Epithelial cell of prostate (primary cell): ENCODE data around the gene HES3.

Experiments
- DNase-seq: peaks from one replicate; pipeline ENCODE4 v3.0.0-alpha.2; 2011; ENCODE audit warnings: low read depth, low spot score
- H3K27ac ChIP-seq: fragments of 450-650 bp; 2 replicates; pipeline ENCODE4 v1.5.1; 2017; ENCODE audit warnings: mild to moderate bottlenecking

The HES3 gene

DNA sequence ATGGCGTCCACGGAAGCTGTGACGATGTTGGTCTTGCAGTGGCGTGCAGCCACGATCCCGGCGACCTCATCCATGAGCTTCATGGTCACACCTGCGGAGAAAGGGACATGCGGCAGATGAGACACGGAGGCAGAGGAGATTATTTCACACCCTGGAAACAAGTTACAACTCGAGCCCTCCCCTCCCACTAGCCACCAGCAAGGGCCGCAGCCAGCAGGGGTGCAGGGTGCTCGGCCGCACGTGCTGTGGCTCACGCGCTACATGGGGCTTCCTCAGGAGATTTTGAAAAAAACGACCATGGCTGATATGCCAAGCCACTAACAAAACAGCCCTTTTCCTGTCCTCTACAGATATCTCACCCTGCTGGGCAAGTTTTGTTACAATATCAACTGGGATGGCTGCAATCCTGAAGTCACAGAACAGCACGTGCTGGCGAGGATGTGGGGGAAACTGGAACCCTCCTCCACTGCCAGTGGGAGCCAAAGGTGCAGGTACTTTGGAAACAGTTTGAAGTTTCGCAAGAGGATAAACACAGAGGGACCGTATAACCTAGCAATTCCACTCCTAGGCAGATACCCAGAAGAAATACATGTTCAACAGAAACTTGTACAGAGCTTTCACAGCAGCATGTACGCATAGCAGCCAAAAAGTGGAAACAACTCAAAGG lies 51.0 kb downstream of the HES3 start:
- peak overlapping the region; percentile 95 for H3K27ac ChIP-seq

More for the DNA sequence above, 51.0 kb downstream of the HES3 start:
- no peak for DNase-seq
